HepG2 (cell line): ENCODE data around the gene PLIN3. TPM values are rescaled to one million over a fixed set of nuclear protein-coding genes. Genes with fewer than 3 reads are reported as not detected.
A peak's percentile ranks its signal among the peaks of the same experiment; 100 is the strongest.

ENCODE experiments used
- GTF3A ChIP-seq: sonication (generic); formaldehyde crosslinking; conservative IDR thresholded peaks from 2 replicates; pipeline ENCODE4 v1.4.0; 2020; ENCODE audit warnings: mild to moderate bottlenecking, missing genetic modification reagents
- MIER3 ChIP-seq: IDR thresholded peaks from 2 replicates; pipeline ENCODE4 v1.6.1; 2016; ENCODE audit warnings: missing compliant biosample characterization, borderline replicate concordance
- MIXL1 ChIP-seq: IDR thresholded peaks from 2 replicates; pipeline ENCODE4 v1.6.1; 2016
- NR1H2 ChIP-seq: sonication (generic); formaldehyde crosslinking; IDR thresholded peaks from 2 replicates; pipeline ENCODE4 v1.8.1; 2022; ENCODE audit warnings: low read depth, missing genetic modification reagents, borderline replicate concordance
- SNAPC4 ChIP-seq: sonication (generic); formaldehyde crosslinking; IDR thresholded peaks from 2 replicates; pipeline ENCODE4 v1.4.0; 2020; ENCODE audit warnings: mild to moderate bottlenecking, missing genetic modification reagents
- ZFP36L1 ChIP-seq: sonication (generic); formaldehyde crosslinking; IDR thresholded peaks from 2 replicates; pipeline ENCODE4 v1.8.0; 2022; ENCODE audit warnings: mild to moderate bottlenecking, missing genetic modification reagents, moderate library complexity
- ZHX2 ChIP-seq, 2 experiments: sonication (generic) in 1 of 2; formaldehyde crosslinking in 1 of 2; IDR thresholded peaks; 2 replicates each; pipeline versions ENCODE4 v1.6.1 to v1.9.0; 2014 to 2022; ENCODE audit warnings: antibody characterized with exemption in 1 of 2, borderline replicate concordance in 1 of 2, inconsistent platforms in 1 of 2, low read depth in 1 of 2, missing genetic modification reagents in 1 of 2
- ZNF558 ChIP-seq: sonication (generic); formaldehyde crosslinking; IDR thresholded peaks from 2 replicates; pipeline ENCODE4 v1.9.0; 2022; ENCODE audit warnings: mild to moderate bottlenecking, missing genetic modification reagents, borderline replicate concordance
- polyA plus RNA-seq, 8 experiments: library from polyadenylated mRNA; depleted of rRNA in 3 of 8; stranded (reverse) in 7 of 8; unstranded in 1 of 8; fragments of >200 nt; fragmentation: Illumina TruSeq in 4 of 8; extraction: Trizol in 4 of 8; gene quantifications; 2 replicates each; pipeline versions ENCODE4 v1.2.1 to v1.2.3, GENCODE V29; 2011 to 2016; ENCODE audit warnings: low read depth in 4 of 8, missing spikeins in 1 of 8, mixed read lengths in 1 of 8; ENCODE audit not compliant: insufficient read depth in 1 of 8
- total RNA-seq, 5 experiments: library from RNA; depleted of rRNA; stranded (reverse); fragments of >200 nt; fragmentation: Illumina TruSeq; extraction: Trizol; gene quantifications; 2 replicates each; pipeline ENCODE4 v1.2.3, GENCODE V29; 2016; ENCODE audit warnings: low read depth in 1 of 5
- TF ChIP-seq, protein P1 (sequence below): sonication (generic); formaldehyde crosslinking; IDR thresholded peaks from 2 replicates; pipeline ENCODE4 v1.5.1; 2020; ENCODE audit warnings: missing genetic modification reagents, mild to moderate bottlenecking, borderline replicate concordance
- TF ChIP-seq, protein P2 (sequence below): fragments of 450-650 bp; IDR thresholded peaks from 2 replicates; pipeline ENCODE4 v1.6.1; 2016
- TF ChIP-seq, protein P3 (sequence below): sonication (generic); formaldehyde crosslinking; IDR thresholded peaks from 2 replicates; pipeline ENCODE4 v1.8.0; 2022; ENCODE audit warnings: mild to moderate bottlenecking, missing genetic modification reagents, moderate library complexity
- TF ChIP-seq, protein P4 (sequence below): sonication (generic); formaldehyde crosslinking; IDR thresholded peaks from 2 replicates; pipeline ENCODE4 v1.5.0; 2020; ENCODE audit warnings: missing genetic modification reagents, mild to moderate bottlenecking, borderline replicate concordance

The PLIN3 gene
- total and polyA plus RNA-seq, 2 of the 13 experiments (the other 11 are each of a cell fraction or from before 2014, with no cell fraction given), result 49.3 to 57.9 TPM

DNA sequence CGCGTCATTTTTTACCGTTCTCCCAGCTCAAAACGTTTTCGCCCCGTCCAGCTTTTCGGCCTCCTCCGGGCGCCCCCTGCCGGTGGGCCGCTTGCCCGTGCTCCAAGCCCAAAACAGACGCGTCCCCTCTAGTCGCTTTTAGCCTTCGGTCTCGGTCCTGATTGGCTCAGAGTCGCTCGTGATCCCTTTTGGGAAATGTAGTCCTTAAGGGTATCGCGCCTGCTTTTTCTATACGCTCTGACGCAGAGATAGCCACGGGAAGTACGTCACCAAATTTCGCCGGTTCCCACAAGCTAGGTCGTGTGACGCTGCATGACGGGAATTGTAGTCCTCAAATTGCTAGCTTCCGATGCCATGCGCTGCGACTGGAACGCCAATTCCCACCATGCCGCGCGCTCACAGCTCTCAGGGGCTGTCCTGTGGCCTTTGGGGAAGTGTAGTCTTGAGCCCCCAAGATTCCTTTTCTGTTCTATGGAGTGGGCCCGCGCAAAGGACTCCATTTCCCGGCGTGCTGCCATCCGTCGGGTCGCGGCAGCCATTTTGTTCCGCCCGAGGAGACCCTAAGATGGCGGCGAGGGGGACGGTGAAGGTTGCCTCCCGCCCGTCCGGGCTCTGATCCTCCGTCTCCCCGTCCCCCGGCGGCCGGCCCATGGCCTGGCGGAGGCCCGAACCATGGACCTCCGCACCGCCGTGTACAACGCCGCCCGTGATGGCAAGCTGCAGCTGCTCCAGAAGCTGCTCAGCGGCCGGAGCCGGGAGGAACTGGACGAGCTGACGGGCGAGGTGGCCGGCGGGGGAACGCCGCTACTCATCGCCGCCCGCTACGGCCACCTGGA lies 76.1 kb downstream of the PLIN3 start, which contains the start of gene FEM1A (continued):
- TF ChIP-seq, protein P1, sequence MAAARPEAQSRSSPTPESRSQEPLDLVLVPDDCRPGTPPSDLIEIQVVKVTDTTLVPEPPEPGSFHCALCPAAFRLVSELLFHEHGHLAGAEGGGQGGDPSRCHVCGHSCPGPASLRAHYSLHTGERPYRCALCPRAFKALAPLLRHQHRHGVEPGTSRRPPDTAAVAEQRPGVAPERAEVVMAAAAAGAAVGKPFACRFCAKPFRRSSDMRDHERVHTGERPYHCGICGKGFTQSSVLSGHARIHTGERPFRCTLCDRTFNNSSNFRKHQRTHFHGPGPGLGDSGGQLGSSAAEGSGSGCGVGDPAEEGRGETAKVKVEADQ (CRISPR knock-in tag), result no peak
- TF ChIP-seq, protein P2, sequence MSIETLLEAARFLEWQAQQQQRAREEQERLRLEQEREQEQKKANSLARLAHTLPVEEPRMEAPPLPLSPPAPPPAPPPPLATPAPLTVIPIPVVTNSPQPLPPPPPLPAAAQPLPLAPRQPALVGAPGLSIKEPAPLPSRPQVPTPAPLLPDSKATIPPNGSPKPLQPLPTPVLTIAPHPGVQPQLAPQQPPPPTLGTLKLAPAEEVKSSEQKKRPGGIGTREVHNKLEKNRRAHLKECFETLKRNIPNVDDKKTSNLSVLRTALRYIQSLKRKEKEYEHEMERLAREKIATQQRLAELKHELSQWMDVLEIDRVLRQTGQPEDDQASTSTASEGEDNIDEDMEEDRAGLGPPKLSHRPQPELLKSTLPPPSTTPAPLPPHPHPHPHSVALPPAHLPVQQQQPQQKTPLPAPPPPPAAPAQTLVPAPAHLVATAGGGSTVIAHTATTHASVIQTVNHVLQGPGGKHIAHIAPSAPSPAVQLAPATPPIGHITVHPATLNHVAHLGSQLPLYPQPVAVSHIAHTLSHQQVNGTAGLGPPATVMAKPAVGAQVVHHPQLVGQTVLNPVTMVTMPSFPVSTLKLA, result peak; percentile 79
- TF ChIP-seq, protein P3, sequence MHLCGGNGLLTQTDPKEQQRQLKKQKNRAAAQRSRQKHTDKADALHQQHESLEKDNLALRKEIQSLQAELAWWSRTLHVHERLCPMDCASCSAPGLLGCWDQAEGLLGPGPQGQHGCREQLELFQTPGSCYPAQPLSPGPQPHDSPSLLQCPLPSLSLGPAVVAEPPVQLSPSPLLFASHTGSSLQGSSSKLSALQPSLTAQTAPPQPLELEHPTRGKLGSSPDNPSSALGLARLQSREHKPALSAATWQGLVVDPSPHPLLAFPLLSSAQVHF (CRISPR knock-in tag), result no peak
- peak; percentile 29 for TF ChIP-seq ZNF558 (CRISPR knock-in tag)
- TF ChIP-seq MIER3 (CRISPR knock-in tag), result peak; percentile 38; the same call in 1 of the 2 replicates
- 0 out of 2 replicates have a peak, but pooled peaks have one; percentile 38 for TF ChIP-seq ZFP36L1 (CRISPR knock-in tag)
- TF ChIP-seq SNAPC4 (CRISPR knock-in tag), result peak; percentile 85; the same call in 1 of the 2 replicates
- peak; percentile 40; the same call in 1 of the 2 replicates for TF ChIP-seq MIXL1 (CRISPR knock-in tag)
- TF ChIP-seq, protein P4, sequence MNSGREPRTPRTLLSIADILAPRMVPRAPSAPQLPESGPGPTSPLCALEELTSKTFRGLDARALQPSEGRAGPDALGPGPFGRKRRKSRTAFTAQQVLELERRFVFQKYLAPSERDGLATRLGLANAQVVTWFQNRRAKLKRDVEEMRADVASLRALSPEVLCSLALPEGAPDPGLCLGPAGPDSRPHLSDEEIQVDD (CRISPR knock-in tag), result no peak
- TF ChIP-seq GTF3A (CRISPR knock-in tag), result 0 out of 2 replicates have a peak, but pooled peaks have one; percentile 45
- TF ChIP-seq ZHX2 (IDR thresholded peaks at IDR 0.05; ENCODE audit: low read depth), result peak; percentile 99
- no peak for TF ChIP-seq ZHX2 (CRISPR knock-in tag; IDR thresholded peaks at IDR 0.05; ENCODE audit: borderline replicate concordance)
- no peak for TF ChIP-seq NR1H2 (CRISPR knock-in tag)
